Stimulated activated CD4-positive, alpha-beta T cell treated with anti-CD3 and anti-CD28 coated beads, Interleukin-1b, Interleukin-23, amount 100 ng/mL, for 4 hours (primary cell): ENCODE data around the gene PTBP3.
"Not testable (repeated sequence)": the region's sequence is repeated elsewhere in the genome, so short reads cannot be mapped to it uniquely, and the experiment has no call there.

ENCODE experiments used
- DNase-seq, 2 donors: peaks; one replicate each; pipeline ENCODE4 v3.0.0-alpha.2; 2020; ENCODE audit warnings: low read depth in 2 of 2

Gene PTBP3

DNA sequence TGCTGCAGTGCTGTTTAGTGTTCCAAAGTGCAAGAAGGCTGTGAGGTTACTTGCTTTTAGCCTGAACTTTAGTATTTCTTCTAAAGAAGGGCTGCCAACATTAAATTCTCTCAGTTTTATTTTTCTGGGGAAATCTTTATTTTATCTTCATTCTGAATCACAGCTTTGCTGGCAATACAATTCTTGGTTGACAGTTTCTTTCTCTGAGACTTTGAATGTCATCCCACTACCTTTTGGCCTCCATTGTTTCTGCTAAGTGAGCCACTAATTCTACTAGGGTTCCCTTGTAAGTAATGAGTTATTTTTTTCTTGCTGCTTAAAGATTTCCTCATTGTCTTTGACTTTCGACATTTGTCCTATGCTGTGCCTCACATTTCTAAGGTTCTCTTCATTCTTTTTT lies 126.0 kb downstream of the PTBP3 start:
- DNase-seq, result no peak

GRCh38 chr9:112203536-112203935 lies 129.9 kb downstream of the PTBP3 start:
- DNase-seq, result no peak

DNA sequence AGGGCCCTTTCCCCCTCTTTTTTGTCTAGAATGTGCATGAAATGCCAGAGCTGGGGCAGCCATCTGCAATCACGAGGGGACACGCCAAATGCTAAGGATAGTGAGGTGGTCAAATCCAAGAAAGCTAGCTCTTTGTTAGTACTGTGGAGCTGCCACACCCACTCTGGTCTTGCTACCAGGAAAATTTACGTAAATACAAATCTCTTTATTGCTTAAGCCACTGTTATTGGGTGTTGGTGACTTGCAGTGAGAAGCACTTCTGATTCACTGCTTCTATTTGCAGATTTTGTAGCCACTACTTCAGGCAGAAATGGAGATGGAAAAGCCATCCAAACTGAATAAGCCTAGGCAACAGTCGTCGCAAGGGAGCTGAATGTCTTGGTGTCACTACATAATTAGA lies 132.7 kb downstream of the PTBP3 start:
- DNase-seq, result no peak

DNA sequence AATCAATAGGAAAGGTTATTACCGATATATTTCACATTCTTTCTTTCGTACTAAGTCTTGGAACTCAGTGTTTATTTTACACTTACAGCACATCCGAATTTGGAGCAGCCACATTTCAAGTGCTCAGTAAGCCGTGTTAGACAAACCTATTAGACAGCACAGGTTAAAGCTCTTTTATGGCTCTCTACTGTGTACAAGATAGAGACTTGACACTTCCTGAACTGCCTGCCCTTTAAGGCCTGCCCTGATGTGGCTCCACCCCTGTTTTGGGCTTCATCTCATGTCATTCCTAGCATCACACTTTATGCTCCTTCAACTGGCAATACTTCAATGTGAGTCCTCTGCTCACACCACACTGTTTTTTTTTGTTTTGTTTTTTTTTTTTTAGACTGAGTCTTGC lies 134.8 kb downstream of the PTBP3 start:
- DNase-seq, result no peak

- DNase-seq, result no peak
Observed at GRCh38 chr9:112194969-112195431, 138.4 kb downstream of the PTBP3 start.

GRCh38 chr9:112193572-112194288 lies 139.7 kb downstream of the PTBP3 start:
- no peak for DNase-seq

DNA sequence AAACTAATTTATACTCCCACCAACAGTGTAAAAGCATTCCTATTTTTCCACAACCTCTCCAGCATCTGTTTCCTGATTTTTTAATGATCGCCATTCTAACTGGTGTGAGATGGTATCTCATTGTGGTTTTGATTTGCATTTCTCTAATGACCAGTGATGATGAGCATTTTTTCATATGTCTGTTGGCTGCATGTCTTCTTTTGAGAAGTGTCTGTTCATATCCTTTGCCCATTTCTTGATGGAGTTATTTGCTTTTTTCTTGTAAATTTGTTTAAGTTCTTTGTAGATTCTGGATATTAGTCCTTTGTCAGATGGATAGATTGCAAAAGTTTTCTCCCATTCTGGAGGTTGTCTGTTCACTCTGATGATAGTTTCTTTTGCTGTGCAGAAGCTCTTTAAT lies 143.1 kb downstream of the PTBP3 start:
- not testable (repeated sequence) for DNase-seq

GRCh38 chr9:112188884-112189283 lies 144.5 kb downstream of the PTBP3 start:
- DNase-seq, result no peak

DNA sequence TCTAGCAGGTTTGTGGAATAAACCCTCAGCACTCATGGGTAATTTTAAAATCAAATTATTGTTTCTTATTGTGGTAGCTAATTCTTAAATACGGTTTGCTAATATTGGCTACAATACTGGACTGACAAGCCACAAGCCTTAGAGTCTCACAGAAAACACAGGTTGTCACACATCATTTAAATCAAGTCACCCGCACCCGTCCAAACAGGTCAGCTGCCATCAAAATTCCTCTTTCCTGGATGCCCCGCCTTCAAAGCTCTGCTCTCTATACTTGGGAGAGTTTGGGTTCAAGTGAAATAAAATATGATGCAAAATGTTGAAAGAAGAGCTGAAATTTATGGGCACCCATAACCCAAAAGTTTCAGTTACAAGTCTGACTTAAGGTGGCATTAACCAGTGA lies 146.0 kb downstream of the PTBP3 start:
- no peak for DNase-seq

DNA sequence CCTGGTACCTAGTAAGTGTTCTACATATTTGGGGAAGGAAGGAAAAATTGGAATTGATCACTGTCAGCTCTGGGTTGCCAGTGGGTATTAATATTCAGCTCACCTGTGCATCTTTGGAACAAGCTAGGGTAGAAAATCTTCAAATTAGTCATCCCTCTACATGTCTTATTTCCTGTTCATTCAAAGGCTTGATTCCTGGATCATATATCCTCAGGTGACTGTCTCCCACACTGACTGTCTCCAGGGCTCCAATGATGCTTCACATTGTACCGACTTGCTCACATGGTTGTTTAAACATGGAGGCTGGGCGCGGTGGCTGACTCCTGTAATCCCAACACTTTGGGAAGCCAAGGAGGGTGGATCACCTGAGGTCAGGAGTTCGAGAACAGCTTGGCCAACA lies 146.7 kb downstream of the PTBP3 start:
- DNase-seq, result no peak

GRCh38 chr9:112184946-112185345 lies 148.5 kb downstream of the PTBP3 start:
- DNase-seq, result no peak

DNA sequence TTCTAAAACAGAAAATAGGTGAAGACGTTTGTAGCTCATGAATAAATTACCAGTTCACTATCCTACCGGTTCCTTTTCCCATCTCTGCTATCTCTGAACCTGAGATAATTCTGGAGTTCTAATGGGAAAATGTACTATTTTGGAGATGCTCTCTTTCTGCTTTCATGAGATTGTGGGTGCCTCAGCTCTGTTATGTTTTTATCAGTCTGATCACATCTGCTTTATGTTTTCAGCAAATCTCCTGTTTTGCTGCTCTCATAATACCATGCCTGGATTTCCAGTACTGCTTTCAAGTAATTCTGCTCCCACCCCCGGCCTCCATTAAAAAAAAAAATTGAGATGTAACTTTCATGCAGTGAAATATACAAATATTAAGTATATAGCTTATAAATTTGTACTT lies 149.2 kb downstream of the PTBP3 start:
- no peak for DNase-seq

DNA sequence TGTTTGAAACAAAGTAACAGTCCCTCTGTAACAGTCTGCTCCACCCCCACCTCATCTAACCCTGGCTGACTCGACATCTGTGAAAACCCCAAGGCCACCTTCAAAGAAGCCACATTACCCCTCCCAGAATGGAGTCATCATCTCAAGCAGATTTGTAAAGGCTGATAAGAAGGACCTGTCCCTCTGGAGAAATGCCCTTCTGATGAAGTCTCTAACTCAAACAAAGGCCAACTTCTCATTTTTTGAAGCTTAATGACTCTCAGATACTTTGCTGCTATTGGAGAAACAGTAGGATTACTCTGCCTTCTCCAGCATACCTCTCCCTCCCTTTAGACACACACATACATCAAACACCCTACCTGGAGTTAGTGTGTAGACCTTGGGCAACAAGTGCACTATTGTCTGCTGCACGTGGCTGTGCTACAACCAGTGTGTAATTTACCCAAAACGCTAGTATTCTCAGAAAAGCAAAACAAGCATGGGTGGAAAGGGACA lies 153.0 kb downstream of the PTBP3 start:
- peak; percentile 6 to 28 for DNase-seq

DNA sequence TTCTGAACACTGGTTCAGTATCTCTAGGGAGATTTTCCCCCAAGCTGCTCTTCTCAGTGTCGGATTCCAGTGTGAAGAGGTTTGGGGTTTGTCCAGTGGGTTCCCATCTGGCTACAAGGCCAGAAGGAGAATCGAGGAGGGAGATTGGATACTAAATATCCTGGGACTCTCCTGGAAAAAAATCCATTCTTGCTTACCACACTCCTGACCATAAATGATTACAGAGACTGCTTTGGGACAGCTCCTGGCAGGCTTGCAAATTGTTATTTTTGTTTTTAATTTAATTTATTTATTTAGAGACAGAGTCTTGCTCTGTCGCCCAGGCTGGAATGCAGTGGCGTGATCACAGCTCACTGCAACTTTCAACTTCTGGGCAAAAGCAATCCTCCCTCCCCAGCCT lies 153.6 kb downstream of the PTBP3 start:
- DNase-seq, result no peak

GRCh38 chr9:112176524-112176923 lies 156.9 kb downstream of the PTBP3 start:
- no peak for DNase-seq

- DNase-seq, result no peak
Observed at GRCh38 chr9:112175796-112176315, 157.6 kb downstream of the PTBP3 start.

- peak in 1 of 2 donors; percentile 26 for DNase-seq
Observed at GRCh38 chr9:112174965-112175795, 158.2 kb downstream of the PTBP3 start, which contains the start of gene SUSD1. TSS of gene SUSD1 (minus strand) at chr9:112175297. CDS start at chr9:112175235, 62 bp downstream.

GRCh38 chr9:112174222-112174964 lies 159.0 kb downstream of the PTBP3 start:
- DNase-seq, result peak; percentile 49 to 55

- no peak for DNase-seq
Observed at GRCh38 chr9:112173489-112174221, 159.8 kb downstream of the PTBP3 start.

GRCh38 chr9:112170968-112171367 lies 162.5 kb downstream of the PTBP3 start:
- DNase-seq, result no peak

GRCh38 chr9:112170235-112170634 lies 163.2 kb downstream of the PTBP3 start:
- no peak for DNase-seq
